Activated CD8-positive, alpha-beta memory T cell treated with anti-CD3 and anti-CD28 coated beads, Interleukin-2, amount 50 U/mL, for 24 hours (primary cell): ENCODE results near the gene RAB3GAP1.
"Not testable (repeated sequence)": the region's sequence is repeated elsewhere in the genome, so short reads cannot be mapped to it uniquely, and the experiment has no call there.

ENCODE experiments used
- DNase-seq: peaks from one replicate; pipeline ENCODE4 v3.0.0-alpha.2; 2020; ENCODE audit errors: extremely low read depth

Gene RAB3GAP1

DNA sequence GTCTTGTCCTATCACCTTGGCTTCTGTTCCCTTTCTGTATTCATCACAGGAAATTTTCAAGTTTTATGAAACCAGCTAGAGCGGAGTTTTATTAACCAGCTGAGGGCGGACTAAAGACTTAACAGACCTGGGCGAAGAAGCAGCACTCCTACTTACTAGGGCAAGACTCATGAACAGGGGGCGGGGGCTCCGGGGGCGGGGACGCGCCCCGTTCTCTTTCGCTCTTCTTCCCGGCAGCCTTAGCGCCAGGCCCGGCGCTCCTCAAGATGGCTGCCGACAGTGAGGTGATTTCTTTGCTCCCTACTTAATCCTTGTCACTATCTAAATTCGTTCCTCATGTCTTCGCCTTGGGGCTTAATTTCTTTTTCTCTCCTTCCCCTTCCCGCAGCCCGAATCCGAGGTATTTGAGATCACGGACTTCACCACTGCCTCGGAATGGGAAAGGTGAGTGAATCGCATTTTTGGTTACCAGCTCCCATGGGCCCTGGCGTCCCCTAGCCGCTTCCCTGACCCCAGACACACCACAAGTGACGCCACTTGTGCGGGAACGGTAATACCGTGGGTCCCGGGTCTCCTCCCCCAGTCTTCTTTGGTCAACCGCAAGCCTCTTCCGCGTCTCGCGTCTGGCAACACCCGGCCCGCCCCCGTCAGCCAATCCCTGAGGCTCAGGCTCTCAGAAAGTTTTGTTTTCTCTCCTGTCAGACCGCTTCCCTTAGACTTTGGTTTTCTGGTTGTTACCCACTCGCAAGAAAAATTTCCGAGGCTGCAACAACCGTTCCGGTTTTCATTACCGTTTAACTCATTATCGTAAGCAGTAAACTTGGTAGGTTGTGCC lies at the start of gene RAB3GAP1:
TSS of gene RAB3GAP1 (plus strand) at position 251 of the 835 bp plus-strand sequence. CDS start at position 267, 16 bp downstream.
- DNase-seq: peak; percentile 73

DNA sequence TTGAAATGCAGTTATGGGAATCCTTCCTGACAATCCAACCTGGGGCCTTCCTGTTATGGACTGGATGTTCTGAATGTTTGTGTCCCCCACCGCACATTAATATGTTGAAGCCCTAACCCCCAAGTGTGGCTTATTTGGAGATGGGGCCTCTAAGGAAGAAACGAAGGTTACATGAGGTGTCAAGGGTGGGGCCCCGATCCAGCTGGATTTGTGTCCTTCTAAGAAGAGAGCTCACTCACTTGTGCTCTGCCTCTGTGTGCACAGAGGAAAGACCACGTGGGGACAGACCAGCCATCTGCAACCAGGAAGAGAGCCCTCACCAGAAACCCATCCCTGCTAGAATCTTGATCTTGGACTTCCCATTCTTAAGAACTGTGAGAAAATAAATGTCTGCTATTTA lies 49.3 kb upstream of the RAB3GAP1 start:
- no peak for DNase-seq

DNA sequence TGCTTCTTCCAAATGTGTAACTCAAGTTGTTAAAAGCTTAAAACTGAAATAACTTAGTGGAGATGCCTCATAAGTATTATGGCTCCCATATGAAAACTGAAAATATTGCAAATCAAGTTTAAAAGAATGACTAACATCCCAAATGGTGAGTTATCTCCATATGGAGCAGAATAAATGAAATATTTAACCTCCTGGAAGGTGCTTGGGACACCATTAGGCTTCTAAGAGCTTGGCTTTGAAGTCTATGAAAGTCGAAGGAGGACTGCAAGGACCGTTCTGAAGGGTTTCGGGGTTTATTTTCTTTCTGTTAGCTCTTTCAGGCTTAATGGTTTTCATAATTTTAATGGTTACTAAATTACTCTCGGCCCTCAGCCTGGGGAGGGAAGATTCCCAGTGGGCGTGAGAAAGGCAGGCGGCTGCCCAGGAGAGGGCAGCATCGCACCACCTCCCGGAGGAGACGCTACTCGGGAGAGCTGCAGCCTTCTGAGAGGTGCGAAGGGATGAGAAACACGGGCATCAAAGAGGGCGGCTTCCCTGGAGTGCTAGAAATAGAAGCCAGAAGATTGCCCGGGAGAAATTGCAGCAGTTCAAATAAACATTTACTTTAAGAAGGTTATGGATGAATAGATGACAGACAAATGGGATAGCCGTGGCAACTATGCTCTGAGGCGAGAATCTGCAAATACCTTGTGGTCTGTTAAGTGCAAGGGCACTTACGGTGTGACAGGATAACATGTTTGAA lies 47.9 kb upstream of the RAB3GAP1 start:
- DNase-seq: peak; percentile 18

DNA sequence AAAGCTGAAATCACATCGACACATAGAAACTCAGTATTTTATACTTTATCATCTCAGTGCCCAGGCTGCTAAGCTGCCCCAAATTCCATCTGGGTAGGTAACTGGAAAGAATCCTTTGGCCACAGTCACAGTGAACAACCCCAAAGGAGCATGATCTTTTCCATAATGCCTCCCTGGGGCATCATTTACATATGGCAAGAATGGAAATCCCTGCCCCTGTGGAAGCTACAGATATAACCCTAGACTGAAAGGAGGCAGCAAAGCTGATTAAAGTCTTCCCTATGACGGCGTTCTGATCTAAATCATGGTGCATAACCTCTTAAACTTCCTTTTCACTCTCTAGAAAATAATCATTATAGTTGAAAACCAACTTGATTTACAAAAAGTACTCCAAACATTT lies 46.3 kb upstream of the RAB3GAP1 start:
- no peak for DNase-seq

DNA sequence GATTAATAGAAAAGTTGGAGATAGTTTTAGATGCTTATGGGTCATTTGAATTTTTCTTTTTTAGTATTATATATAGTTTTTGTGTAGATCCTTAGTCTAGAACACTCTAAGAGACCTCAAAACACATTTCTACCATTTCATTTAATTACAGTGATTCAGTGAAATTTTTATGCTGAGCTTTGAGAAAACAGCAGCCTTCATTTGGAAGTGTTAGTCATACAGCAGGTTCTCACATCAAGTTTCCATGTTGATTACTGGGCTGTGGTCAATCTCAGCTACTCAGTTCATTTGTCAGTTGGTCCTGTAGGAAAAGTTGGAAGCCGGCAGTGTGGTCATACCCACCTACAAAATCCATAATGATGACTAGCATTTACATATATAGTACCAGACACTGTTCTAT lies 42.8 kb upstream of the RAB3GAP1 start:
- DNase-seq: no peak

DNA sequence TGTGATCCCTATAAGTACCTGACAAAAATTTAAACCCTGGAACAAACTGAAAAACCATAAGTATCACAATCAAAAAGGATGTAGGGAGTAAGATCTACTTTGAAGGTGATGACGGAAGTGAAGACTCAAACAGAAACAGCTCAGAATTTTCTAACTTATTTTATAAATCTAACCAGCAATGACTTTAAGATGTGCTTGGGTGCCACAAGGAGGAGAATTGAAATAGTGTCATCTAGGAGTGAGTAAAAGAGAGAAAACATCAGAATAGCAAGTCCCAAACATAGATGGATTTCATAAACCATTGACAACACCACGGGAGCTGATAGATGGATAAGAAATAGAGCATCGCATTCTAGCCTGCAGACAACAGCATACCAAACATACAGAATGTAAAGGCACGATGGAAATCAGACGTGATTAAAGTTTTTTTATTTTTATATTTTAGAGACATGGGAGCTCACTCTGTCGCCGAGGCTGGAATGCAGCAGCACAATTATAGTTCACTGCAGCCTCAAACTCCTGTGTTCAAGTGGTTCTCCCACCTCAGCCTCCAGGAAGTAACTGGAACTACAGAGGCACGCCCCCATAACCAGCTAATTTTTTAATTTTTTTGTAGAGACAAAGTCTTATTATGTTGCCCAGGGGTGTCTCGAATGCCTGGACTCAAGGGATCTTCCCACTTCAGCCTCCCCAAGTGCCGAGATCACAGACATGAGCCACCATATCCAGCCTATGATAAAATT lies 41.7 kb upstream of the RAB3GAP1 start:
- DNase-seq: no peak

DNA sequence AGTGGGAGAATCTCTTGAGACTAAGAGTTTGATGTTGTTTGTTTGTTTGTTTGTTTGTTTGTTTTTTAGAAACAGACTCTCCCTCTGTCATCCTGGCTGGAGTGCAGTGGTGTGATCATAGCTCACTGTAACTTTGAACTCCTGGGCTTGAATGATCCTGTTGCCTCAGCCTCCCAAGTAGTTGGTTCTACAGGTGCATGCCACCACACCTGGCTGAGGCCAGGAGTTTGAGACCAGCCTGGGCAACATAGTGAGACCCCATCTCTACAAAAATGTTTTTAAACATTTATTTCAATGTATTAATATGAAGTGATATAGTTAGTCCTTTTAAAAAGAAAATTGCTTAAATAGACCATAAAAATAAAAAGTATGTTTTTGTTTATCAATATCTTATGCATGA lies 40.5 kb upstream of the RAB3GAP1 start:
- DNase-seq: no peak

DNA sequence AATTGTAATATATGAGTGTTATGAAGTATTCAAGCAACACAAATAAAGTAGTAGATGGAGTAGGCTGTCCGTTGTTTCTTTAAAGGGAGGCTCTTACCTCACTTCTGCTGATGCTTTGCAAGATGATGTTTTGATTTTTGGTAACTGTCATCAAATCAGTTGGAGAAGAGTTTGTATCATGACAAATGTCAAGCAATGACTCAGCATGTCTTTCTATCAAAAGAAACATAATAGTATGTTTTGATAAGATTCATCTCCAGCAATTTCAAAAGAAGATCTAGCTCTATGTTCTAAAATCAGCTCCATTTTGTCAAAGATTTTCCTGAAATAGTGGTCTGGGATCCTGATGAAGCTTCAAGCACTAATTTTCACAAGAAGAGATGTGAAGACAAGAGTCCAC lies 30.5 kb upstream of the RAB3GAP1 start:
- no peak for DNase-seq

DNA sequence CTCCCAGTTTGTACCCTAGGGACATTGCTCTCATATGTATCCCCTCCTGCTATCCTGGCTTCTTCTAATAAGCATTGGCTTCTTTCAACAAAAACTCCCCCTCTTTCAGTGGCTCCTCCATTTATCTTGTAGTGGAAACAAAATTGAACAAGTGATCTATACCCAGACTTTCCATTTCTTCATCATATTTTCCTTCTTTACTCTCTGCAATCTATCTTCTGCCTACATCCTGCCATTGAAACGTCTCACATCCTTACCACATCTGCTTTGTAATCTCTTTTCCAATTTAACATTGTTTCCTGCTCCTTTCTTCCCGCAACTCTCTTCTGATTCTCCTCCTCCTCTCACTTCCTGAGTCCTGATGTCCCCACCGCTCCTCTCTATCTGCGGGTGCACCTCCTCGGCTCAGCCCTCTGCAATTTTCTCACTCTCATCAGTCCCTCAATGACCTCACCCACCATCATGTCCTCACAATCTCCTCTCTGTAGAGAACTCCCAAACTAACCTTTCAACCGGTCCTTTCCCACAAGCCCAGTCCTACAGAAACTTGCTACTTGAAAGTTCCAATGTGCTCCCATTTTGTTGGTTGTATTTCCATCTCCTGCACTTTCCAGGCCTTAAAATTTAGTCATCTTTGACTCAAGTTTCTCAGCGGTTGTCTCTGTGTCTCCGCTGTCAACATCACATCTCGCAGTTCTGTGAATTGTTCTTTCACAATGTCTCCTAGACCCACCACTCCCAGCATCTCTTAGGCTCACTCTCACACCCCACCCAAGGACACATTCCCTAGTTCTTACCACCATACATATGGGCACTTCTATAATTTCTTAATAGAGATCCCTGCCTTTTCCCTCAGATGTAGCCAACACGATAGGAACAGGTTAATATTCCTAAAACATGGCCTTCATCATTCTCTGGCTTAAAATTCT lies 28.9 kb upstream of the RAB3GAP1 start:
- DNase-seq: no peak

DNA sequence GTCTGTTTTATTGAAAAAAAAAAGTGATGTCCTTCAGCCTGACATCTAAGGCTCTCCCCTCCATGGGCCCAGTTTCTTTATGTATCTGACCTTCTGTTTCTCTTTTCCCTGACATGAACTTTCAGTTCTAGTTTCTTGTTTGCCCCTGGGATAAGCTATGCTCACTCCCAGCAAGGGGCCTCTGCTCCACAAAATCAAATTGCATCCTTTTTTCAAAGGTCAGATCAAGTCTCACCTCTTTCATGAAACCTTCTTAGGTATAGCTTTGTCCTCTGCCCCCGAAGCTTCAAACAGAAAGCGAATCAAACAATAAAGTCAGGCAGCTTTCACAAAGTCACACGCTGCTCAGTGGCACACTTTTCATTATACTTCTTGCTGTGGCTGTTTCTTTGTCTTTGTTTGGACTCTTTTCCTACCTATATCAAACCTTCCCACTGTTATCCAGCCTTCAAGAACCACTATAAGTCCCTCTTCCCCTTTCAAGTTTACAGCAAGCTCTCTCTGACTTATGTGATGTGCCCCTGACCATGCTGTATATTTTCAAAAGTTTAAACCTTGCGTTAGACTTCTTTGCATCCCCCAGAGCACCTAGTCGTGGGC lies 28.1 kb upstream of the RAB3GAP1 start:
- no peak for DNase-seq

DNA sequence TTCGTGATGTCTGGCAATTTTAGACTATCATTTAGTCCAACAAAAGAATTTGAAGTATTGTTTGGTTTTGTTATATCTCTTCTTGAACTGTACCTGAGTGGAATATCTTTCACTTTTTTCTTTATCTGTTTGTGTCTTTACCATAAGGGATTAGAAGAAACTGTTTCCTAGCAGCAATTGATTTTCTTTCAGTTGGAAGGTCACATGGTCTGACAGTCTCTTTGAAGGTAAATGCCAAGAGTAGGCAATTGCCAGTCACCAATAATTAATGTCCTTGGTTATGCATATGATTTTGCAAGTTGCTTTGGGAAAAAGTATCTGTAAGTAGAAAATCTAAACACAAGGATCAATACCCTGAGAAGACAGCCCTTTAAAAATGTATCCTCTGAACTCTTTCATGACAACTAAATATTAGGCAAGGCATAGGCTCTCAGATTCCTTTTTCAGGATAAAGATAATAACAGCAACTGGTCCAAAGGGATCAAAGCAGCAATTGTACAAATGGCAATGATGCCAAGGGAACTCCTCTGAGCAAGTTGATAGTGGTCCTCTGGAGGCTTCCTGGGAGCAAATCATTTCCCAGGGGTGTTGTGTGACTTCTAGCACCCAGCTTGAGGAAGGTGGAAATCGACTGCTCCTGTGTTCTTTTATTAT lies 22.5 kb upstream of the RAB3GAP1 start:
- no peak for DNase-seq

DNA sequence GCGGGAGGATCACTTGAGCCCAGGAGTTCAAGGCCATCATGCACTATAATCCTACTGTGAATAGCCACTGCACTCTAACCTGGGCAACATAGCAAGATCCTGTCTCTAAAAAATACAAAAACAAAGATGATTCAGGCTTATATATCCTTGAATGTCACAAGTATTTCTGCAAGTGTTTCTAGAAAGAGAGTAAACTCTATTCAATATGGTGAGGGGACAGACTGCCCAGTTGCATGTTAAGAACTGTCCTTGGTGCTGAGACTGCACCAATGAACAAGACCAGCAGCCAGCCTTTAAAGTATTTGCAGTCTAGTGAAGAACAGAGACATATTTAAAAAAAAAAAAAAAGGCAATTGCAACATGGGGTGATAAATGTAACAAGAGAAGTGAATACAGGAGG lies 21.3 kb upstream of the RAB3GAP1 start:
- DNase-seq: no peak

DNA sequence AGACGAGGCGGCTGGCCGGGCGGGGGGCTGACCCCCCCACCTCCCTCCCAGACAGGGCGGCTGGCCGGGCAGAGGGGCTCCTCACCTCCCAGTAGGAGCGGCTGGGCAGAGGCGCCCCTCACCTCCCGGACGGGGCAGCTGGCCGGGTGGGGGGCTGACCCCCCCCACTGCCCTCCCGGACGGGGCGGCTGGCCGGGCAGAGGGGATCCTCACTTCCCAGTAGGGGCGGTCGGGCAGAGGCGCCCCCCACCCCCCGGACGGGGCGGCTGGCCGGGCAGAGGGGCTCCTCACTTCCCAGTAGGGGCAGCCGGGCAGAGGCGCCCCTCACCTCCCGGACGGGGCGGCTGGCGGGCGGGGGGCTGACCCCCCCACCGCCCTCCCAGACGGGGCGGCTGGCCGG lies 18.9 kb upstream of the RAB3GAP1 start:
- DNase-seq: not testable (repeated sequence)

DNA sequence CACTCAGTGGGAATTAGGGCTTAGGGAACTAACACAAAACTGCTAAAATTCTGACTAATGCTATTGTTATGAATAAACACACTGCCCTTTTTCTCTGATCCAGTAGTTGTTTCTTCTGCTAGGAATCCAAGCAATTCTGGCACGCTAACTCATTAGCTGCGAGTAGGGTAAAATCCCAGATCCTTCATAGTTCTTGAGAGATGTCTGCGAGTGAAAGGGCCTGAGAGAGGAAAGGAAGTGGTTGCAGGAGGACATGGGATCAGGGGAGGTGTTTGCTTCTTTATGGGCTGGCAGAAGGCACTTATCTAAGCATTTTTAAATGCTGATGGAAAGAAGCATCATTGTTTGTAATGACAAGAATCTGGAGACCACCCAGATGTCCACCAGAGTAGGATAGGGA lies 14.3 kb upstream of the RAB3GAP1 start:
- DNase-seq: no peak

DNA sequence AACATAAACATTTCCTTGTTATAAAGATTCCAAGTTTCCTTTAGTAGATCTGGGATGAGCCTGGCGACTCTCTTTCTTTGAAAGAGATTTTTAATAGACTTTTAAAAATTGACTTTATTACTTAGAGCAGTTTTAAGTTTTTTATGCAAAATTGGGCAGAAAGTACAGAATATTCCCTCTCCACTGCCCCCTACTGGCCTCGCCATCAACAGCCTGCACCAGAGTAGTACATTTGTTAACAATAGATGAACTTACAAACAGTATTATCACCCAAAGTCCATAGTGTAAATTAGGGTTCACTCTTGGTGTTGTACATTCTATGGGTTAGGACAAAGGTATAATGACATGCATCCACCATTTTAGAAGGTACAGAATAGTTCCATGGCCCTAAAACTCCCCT lies 8.7 kb upstream of the RAB3GAP1 start:
- no peak for DNase-seq

DNA sequence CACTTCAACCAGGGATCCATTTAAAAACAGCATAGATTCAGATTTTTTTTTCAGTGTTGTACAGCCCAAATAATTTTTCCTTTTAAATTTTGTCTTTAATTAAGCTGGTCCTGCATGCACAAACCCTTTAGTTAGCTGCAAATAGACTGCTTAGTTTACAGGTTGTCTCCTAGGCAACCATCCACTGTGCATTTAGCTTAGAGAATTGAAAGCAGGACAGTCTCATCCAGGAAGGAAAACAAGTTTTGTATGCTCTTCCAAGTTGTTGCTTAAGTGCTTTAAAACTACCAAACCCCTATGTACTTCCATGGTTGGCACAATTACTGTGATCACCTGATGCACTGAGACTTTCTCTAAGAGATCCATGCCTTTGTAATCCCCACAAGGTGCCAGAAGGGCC lies 4.8 kb upstream of the RAB3GAP1 start, which contains the start of gene MAP3K19:
TSS of gene MAP3K19 (minus strand) at position 148 of the 400 bp plus-strand sequence. CDS start 22,800 bp downstream, outside the sequence.
- DNase-seq: no peak

DNA sequence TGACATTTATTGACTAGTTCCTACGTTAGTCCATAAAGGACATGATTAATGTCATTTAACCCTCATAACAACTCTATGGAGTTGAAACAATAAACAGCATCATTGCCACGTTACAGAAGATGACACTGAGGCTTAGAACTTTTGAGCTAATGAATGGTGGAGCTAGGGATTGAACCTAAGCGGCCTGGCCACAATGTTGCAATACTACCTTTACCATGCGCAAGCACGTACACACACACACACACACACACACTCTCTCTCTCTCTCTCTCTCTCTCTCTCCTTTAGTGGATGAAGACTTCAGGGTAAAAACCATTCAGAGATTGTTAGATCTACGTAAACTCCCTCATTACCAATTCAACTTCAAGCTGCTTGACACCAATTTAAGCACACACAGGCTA lies 4.0 kb upstream of the RAB3GAP1 start:
- DNase-seq: no peak

DNA sequence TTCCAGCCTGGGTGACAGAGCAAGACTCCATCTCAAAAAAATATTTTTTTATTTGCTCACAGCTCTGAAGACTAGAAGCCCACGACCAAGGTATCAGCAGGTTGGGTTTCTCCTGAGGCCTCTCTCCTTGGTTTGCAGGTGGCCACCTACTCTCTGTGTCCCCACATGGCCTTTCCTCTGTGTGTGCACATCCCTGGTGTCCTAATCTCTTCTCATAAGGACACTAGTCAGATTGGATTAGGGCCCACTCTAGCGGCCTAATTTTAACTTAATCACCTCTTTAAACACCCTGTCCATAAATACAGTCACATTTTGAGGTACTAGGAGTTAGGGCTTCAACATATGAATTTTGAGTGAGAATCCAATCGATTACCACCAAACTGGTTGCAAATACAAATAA lies 2.0 kb upstream of the RAB3GAP1 start:
- DNase-seq: no peak

DNA sequence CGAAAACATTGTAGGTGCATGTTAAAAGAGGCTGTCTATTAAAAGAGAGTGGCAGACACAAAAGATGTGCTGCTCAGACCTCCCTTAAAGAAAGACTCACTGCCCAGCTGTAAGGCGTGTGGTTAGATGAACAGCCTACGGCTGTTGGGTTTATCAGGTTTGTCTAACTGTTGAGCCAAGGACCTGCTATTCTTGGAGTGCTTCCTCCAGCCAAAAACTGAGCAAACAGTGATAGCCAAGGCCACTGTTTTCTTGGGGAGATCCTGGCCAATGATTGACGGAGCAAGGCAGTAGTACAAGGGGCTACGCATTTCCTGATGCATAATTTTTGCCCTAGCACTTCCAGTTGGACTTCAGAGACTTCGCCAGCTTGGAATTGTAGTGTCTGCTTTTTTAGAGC lies 1.4 kb upstream of the RAB3GAP1 start:
- no peak for DNase-seq

DNA sequence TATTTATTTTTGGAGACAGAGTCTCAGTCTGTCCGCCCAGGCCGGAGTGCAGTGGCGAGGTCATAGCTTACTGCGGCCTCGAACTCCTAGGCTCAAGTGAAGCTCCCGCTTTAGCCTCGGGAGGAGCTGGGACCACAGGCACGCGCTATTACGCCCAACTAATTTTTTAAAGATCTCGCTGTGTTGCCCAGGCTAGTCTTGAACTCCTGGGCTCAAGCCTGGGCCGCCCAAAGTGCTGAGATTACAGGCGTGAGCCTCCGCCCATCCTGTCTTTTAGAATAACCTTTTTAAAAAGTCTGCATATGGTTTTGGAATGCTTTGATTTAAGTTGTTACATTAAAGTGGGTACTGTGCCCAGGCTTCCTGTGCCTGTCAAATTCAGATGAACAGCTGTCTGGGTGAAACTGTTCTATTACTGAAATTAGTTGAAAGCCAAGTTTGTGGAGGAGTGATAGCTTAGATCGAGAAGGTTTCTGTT lies 944 bp downstream of the RAB3GAP1 start:
- no peak for DNase-seq
